ENCODE data around the gene SH2B3. TPM values are rescaled to one million over a fixed set of nuclear protein-coding genes. Genes with fewer than 3 reads are reported as not detected.

Gene SH2B3
- total RNA-seq, 1 donor = 27.8 TPM

GRCh38 chr12:111462210-111462769 is 56.6 kb downstream of the SH2B3 start:
- peak; percentile 72 for DNase-seq (ENCODE audit: low read depth)
- TF ChIP-seq CTCF (IDR thresholded peaks at IDR 0.05; ENCODE audit: insufficient read depth, low read length) = no peak
- H3K4me3 ChIP-seq (ENCODE audit: low read depth, low read length) = no peak overlapping the region

DNA sequence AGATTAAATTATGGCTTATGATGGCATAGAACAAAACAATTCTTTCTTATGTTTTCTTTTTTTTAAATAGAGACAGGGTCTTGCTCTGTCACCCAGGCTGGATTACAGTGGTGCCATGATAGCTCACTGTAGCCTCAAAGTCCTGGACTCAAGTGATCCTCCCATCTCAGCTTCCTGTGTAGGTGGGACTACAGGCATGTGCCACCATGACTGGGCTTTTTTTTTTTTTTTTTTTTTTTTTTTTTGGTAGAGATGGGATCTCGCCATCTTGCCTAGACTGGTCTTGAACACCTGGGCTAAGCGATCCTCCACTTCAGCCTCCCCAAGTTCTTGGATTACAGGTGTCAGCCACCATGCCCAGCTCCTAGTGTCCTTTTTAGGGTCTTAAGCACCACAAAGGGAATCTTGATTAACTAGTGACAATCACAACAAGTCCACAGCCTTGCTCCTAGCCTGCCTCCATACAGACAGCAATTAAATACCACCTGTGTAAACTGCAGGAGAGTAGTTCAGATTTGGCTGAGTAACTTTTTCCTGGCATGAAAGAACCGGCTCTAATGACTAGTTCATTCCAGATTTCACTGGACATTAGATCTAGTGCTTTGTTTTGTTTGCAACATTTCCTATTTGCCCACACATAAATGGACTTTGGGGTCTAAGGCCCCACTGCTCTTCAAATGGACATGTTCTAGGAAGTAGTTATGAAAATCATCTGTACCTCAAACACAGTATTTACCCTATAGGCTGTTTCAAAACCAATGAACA is 61.6 kb downstream of the SH2B3 start:
- no peak for TF ChIP-seq CTCF (IDR thresholded peaks at IDR 0.05; ENCODE audit: insufficient read depth, low read length)
- no peak for DNase-seq (ENCODE audit: low read depth)
- H3K4me3 ChIP-seq (ENCODE audit: low read depth, low read length) = no peak overlapping the region

- no peak for TF ChIP-seq CTCF (IDR thresholded peaks at IDR 0.05; ENCODE audit: insufficient read depth, low read length)
Measured at GRCh38 chr12:111467857-111468241, 62.1 kb downstream of the SH2B3 start.

GRCh38 chr12:111469401-111469800 is 63.7 kb downstream of the SH2B3 start:
- H3K4me3 ChIP-seq (ENCODE audit: low read depth, low read length) = no peak overlapping the region
- DNase-seq (ENCODE audit: low read depth) = peak; percentile 42
- no peak for TF ChIP-seq CTCF (IDR thresholded peaks at IDR 0.05; ENCODE audit: insufficient read depth, low read length)

More at GRCh38 chr12:111467857-111468241, 62.1 kb downstream of the SH2B3 start:
- H3K4me3 ChIP-seq (ENCODE audit: low read depth, low read length) = no peak overlapping the region
- DNase-seq (ENCODE audit: low read depth) = peak; percentile 76

DNA sequence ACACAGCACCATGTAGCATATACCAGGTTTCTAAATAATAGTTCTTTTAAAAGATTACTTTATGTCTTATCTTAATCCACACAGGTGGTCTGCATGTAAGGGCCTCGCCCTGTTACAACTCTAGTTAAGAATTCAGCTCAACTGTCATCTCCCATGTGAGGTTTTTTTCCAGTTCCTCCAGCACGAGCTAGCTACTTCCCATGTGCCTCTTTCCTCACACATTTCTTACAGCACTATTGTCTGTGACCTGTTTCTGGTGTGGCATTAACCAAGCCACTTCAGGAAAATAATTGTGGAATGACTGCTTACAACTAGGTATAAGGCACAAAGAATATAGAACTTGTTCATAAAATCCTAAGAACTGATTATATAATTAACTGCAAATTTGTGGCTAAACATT is 65.5 kb downstream of the SH2B3 start:
- no peak for DNase-seq (ENCODE audit: low read depth)
- no peak overlapping the region for H3K4me3 ChIP-seq (ENCODE audit: low read depth, low read length)
- no peak for TF ChIP-seq CTCF (IDR thresholded peaks at IDR 0.05; ENCODE audit: insufficient read depth, low read length)

DNA sequence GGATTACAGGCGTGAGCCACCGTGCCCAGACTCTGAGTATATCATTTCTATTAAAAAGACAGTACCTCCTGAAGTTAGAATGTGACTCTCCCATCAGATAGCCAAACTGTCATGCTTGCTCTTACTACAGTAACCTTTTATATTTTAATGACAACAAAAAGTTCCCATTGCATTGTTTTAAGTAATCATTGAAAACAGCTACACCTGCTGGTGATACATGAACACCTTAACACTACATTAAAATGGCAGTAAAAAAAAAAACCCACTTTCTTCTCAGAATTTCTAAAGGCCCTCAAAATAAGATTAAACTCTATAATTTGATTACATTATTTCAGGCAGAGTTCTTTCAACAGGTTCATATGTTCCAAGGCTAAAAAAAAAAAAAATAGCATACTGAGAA is 76.7 kb downstream of the SH2B3 start:
- TF ChIP-seq CTCF (IDR thresholded peaks at IDR 0.05; ENCODE audit: insufficient read depth, low read length) = peak; percentile 17
- no peak overlapping the region for H3K4me3 ChIP-seq (ENCODE audit: low read depth, low read length)
- no peak for DNase-seq (ENCODE audit: low read depth)

Data from fibroblast of the aortic adventitia (primary cell).